CD4-positive, alpha-beta T cell treated with Interleukin-12 subunit alpha and Interleukin-12 subunit beta, for 1 hour (primary cell): ENCODE data around the gene PARK7.
"Not testable (repeated sequence)": the region's sequence is repeated elsewhere in the genome, so short reads cannot be mapped to it uniquely, and the experiment has no call there.

Experiments used
- DNase-seq: peaks from one replicate; pipeline ENCODE4 v3.0.0-alpha.2; 2020

Gene PARK7

DNA sequence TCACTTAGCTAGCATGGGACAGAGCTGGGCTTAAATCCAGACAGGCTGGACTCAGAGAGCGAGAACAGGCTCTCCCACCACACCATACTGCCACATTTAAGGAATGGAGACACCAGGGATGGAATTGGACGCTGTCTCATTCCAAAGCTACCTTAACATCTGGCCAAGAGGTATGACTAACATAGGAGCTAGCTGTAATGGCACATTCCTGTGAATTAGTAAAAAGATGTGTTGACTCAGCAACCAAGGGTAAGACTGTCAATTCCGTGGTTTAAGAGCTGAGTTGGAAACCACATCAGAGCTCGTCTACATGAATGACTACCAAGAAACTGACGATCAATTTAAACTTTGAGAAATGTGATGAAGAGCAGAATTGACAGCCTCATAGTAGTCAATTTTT, 12.6 kb upstream of the PARK7 start:
- DNase-seq = peak; percentile 68

DNA sequence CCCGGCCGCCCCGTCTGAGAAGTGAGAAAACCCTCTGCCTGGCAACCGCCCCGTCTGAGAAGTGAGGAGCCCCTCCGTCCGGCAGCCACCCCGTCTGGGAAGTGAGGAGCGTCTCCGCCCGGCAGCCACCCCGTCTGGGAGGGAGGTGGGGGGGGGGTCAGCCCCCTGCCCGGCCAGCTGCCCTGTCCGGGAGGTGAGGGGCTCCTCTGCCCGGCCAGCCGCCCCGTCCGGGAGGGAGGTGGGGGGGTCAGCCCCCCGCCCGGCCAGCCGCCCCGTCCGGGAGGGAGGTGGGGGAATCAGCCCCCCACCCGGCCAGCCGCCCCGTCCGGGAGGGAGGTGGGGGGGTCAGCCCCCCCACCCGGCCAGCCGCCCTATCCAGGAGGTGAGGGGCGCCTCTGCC, 8.7 kb upstream of the PARK7 start:
- not testable (repeated sequence) for DNase-seq

- peak; percentile 85 for DNase-seq
Measured at GRCh38 chr1:7953850-7954609, 7.5 kb upstream of the PARK7 start.

DNA sequence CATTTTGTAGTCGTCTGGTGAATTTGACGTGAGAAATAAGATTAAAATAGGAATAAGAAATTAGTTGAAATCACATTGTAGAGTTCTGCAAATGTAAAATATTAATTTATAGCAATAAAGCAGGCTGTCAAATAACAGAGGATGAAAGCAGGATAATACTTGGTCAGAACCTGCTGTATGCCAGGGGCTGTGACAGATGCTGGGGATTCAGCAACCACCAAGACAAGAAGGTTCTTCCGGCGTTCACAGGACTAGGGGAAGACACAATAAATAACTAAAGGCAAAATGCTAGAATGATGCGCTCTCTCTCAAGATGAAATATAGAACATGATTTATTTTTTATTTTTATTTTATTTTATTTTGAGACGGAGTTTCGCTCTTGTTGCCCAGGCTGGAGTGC, 6.8 kb upstream of the PARK7 start:
- no peak for DNase-seq

DNA sequence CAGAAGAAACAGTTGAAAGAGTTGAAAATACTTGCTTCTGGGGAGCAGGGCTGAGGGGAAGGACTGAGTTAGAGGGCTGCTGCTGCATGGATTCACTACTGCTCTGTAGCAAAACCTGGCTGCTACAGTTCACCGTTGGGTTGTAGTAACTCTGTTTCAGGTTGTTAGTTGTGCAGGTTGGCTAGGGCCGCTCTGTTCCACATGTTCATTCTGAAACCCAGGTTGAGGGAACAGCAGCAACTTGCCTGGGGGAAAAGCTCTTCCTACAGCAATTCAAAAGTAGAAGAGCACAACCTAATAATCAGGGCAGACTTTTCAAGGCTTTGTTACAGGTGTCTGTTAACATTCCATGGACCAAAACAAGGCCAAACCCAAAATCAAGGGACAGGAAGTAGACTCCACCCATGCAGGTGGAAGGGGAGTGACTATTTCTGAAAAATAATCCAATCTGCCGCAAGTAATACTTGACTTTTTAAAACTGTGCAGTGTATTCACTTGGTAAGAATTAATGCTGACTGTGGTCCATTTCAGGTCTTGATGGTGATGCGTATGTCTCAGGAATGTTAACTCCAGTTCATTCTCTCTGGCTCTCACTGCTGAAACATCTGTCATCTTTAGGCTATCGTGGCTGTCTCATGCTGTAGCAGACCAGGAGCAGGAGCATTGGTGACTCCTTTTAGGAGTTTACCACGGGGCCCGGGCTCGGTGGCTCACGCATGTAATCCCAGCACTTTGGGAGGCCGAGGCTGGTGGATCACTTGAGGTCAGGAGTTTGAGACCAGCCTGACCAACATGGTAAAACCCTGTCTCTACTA, 5.1 kb upstream of the PARK7 start:
- no peak for DNase-seq

- DNase-seq = no peak
Measured at GRCh38 chr1:7960165-7960564, 1.3 kb upstream of the PARK7 start.

DNA sequence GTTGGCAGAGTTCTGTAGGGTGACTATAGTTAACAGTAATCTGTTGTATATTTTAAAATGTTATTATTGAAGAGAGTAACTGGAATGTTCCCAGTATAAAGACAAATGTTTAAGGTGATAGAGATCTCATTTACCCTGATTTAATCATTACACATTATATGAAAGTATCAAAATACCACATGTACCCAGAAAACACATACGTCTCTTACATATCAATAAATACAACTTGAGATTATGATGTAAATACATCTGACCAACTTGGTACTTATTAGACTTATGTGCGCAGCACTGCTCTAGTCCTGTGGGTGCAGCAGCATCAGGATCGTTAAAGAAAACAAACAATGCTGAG, 670 bp upstream of the PARK7 start:
- no peak for DNase-seq

GRCh38 chr1:7962014-7962335, 464 bp downstream of the PARK7 start:
- peak; percentile 70 for DNase-seq

DNA sequence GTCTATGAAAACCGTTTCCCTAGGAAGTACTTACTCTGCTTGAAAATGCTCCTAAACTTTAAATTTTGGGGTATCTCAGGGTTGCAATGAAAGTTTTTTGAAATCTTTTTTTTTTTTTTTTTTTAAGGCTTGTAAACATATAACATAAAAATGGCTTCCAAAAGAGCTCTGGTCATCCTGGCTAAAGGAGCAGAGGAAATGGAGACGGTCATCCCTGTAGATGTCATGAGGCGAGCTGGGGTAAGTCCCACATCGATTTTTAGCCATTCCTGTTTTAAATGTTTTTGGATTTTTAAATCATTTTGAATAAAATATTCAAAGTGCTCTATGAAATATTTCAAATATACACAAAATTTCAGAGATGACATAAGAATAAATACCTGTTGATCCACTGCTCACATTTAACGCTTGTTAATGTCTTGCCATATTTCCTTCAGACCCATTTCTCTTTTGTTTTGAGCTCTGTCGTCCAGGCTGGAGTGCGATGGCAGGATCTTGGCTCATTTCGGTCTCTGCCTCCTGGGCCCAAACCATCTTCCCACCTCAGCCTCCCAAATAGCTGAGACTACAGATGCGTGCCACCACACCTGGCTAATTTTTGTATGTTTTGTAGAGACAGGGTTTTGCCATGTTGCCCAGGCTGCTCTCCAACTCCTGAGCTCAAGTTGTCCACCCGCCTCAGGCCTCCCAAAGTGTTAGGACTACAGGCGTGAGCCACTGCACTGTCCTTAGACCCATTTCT, 1.3 kb downstream of the PARK7 start:
- DNase-seq = no peak

- not testable (repeated sequence) for DNase-seq
Measured at GRCh38 chr1:7963378-7963730, 1.8 kb downstream of the PARK7 start.

- not testable (repeated sequence) for DNase-seq
Measured at GRCh38 chr1:7963841-7964240, 2.3 kb downstream of the PARK7 start.

DNA sequence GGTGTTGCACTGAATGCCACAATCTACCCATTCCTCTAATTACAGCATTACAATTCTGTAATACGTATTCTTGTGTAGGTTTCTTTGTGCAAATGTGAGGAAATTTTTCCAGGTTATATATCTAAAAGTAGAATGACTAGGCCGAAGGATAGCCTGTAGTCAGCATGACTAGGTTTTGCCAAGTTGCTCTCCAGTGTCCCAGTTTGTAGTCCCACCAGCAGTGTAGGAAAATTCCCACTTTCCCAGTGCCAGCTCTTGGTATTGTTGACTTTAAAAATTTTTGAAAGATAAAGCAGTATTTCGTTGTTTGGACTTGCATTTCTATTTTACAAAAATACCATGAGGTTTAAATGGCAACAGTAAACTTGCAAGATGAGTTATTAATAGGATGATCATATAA, 3.0 kb downstream of the PARK7 start:
- DNase-seq = no peak

DNA sequence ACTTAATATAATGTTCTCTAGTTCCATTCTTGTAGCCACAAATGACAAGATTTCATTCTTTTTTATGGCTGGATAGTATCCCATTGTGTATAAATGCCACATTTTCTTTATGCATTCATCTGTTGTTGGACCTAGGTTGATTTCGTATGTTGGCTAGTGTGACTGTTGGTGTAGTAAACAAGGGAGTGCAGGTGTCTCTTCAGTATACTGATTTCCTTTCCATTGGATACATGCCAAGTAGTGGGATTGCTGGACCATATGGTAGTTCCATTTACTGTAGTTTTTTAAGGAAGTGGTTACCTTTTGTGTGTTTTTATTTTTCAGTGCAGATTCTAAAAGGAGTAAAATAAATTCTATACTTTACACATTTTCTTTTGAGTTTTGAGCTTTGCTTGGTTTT, 5.7 kb downstream of the PARK7 start:
- no peak for DNase-seq

GRCh38 chr1:7967651-7968050, 6.1 kb downstream of the PARK7 start:
- DNase-seq = no peak

- DNase-seq = no peak
Measured at GRCh38 chr1:7970246-7970645, 8.7 kb downstream of the PARK7 start.

DNA sequence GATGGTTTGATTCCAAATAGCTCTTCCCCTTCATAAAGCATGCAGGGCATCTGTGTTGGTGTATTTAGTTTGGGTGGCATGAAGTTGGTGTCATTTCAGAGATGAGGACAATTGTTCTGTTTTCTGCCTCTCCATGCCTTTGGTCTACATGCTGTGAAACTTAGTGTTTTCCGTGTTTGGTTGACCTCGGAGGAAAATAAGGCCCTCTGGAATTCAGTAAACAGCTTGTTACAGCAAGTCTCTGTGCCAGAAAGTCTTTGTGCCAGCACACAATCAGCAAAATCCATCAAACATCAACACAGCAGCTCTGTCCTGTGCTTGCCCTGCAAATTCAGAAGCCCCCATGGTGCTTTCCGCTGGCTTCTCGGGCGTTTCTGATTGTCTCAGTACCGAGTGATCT, 9.5 kb downstream of the PARK7 start:
- no peak for DNase-seq

DNA sequence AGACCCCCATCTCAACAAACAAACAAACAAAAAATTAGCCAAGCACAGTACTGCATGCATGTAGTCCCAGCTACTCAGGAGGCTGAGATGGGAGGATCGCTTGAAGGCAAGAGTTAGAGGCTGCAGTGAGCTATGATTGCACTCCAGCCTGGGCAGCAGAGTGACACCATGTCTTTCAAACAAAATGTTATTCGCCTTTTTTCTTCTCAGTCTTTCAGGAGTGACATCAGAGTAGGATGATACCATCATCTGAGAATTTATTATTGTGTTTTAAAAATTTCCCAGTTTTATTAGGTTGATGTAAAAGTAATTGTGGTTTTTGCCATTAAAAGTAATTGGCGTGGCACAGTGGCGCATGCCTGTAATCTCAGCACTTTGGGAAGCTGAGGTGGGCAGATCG, 10.8 kb downstream of the PARK7 start:
- no peak for DNase-seq

GRCh38 chr1:7973086-7973485, 11.6 kb downstream of the PARK7 start:
- DNase-seq = no peak

- DNase-seq = peak; percentile 36
Measured at GRCh38 chr1:7975212-7975865, 13.8 kb downstream of the PARK7 start.

GRCh38 chr1:7980984-7981383, 19.5 kb downstream of the PARK7 start:
- DNase-seq = no peak

- DNase-seq = no peak
Measured at GRCh38 chr1:7983086-7983778, 21.7 kb downstream of the PARK7 start.

GRCh38 chr1:7984811-7985210, 23.3 kb downstream of the PARK7 start:
- DNase-seq = no peak
